Testis (tissue), 3 donors: ENCODE results near the gene C12orf75. TPM values are rescaled to one million over a fixed set of nuclear protein-coding genes. Genes with fewer than 3 reads are reported as not detected.

Experiments
- DNase-seq: peaks from one replicate; pipeline ENCODE4 v3.0.0-alpha.2; 2019
- H3K27ac ChIP-seq, 2 donors: fragments of 200-600 bp; sonication (generic); one replicate each; pipeline ENCODE4 v1.5.1; 2019
- H3K27me3 ChIP-seq: fragments of 200-600 bp; sonication (generic); one replicate; pipeline ENCODE4 v1.5.1; 2019
- H3K36me3 ChIP-seq: fragments of 200-600 bp; sonication (generic); one replicate; pipeline ENCODE4 v1.5.1; 2017; ENCODE audit warnings: low read depth; ENCODE audit errors: missing control alignments
- H3K4me1 ChIP-seq: fragments of 200-600 bp; sonication (generic); one replicate; pipeline ENCODE4 v1.5.1; 2019
- H3K4me3 ChIP-seq, 2 donors: fragments of 200-600 bp; sonication (generic); one replicate each; pipeline ENCODE4 v1.5.1; 2017 to 2019
- H3K9me3 ChIP-seq: fragments of 200-600 bp; sonication (generic); one replicate; pipeline ENCODE4 v1.5.1; 2017
- POLR2A ChIP-seq: fragments of 450-650 bp; IDR thresholded peaks from one replicate; pipeline ENCODE4 v1.6.1; 2017; ENCODE audit warnings: antibody characterized with exemption, mild to moderate bottlenecking, moderate library complexity
- WGBS, 2 donors: methylation state at CpG; one replicate each; pipeline ENCODE4 v1.1.5; 2018; 5-methylcytosine and 5-hydroxymethylcytosine counted together
- intact Hi-C: fragments of 100-400 bp; cut with DNase I; formaldehyde crosslinking; loops from one replicate; pipeline ENCODE4 v1.15.1; 2023; ENCODE audit warnings: low total_unique reads
- polyA plus RNA-seq: library from polyadenylated mRNA; stranded (reverse); fragments of 350-450 nt; fragmentation: Illumina TruSeq; extraction: RNeasy Lipid Tissue Mini Kit (QIAGEN cat#74804); gene quantifications from one replicate; pipeline ENCODE4 v1.2.3, GENCODE V29; 2014; ENCODE audit warnings: low read depth, low replicate concordance; ENCODE audit not compliant: insufficient read depth
- total RNA-seq, 2 donors: library from RNA; depleted of rRNA; stranded (reverse); fragments of >200 nt; gene quantifications; one replicate each; pipeline ENCODE4 v1.2.3, GENCODE V29; 2016
- TF ChIP-seq, protein P1 (sequence below), 3 experiments: fragments of 450-650 bp in 2 of 3; fragments of 200-600 bp in 1 of 3; sonication (generic) in 1 of 3; IDR thresholded peaks; one replicate each; pipeline ENCODE4 v1.5.1; 2016 to 2019; ENCODE audit warnings: antibody characterized with exemption in 3 of 3, mild to moderate bottlenecking in 2 of 3, moderate library complexity in 1 of 3

Gene C12orf75
- total and polyA plus RNA-seq, 3 donors from 2014 or later = 112 to 144 (median 121) TPM

DNA sequence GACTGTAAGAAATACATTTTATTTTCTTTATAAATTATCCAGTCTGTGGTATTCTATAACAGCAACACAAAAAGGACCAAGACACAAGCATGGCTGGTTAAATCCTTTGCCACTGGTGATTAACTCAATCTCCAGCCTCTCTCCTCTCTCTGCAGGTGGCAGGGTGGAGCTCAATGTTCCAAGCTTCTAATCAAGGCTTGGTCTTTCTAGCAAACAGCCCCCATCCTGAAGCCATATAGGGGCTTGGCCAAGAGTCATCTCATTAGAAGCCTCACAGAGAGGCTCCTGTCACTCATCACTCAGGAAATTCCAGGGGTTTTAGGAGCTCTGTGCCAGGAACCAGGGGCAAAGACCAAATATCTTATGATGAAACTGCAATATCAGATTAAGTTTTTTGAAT lies 12.0 kb downstream of the C12orf75 start:
- no peak for DNase-seq
- intact Hi-C loops = no loop called here
- no peak overlapping the region for H3K27ac ChIP-seq
- no peaks in the 10 kb centered on the region for H3K27me3 ChIP-seq
- H3K4me3 ChIP-seq = no peak overlapping the region
- no peaks in the 10 kb centered on the region for H3K9me3 ChIP-seq
- no peaks in the 10 kb centered on the region for H3K36me3 ChIP-seq
- TF ChIP-seq, protein P1, sequence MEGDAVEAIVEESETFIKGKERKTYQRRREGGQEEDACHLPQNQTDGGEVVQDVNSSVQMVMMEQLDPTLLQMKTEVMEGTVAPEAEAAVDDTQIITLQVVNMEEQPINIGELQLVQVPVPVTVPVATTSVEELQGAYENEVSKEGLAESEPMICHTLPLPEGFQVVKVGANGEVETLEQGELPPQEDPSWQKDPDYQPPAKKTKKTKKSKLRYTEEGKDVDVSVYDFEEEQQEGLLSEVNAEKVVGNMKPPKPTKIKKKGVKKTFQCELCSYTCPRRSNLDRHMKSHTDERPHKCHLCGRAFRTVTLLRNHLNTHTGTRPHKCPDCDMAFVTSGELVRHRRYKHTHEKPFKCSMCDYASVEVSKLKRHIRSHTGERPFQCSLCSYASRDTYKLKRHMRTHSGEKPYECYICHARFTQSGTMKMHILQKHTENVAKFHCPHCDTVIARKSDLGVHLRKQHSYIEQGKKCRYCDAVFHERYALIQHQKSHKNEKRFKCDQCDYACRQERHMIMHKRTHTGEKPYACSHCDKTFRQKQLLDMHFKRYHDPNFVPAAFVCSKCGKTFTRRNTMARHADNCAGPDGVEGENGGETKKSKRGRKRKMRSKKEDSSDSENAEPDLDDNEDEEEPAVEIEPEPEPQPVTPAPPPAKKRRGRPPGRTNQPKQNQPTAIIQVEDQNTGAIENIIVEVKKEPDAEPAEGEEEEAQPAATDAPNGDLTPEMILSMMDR (IDR thresholded peaks at IDR 0.05) = no peak
- TF ChIP-seq POLR2A = no peak
- H3K4me1 ChIP-seq = no peaks in the 10 kb centered on the region

DNA sequence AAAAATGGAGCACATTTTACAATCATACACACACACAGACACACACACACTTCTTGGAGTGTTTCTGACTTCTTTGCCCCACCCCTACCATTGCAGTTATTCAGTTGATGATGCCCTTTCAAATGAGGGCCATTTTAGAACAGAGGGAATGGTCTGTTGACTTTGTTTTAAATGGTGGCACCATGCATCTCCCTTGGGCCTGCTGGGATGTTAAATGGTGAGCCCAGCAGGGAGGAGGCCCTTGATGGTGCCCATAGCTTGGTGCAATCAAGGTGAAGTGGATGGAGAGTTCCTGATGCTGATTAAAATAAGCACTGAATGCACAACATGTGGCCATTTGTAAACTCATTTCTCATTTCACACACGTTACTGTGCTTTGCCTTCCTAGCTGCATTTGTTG lies 13.3 kb downstream of the C12orf75 start:
- Histone ChIP-seq H3K4me1 (no peaks in the 10 kb centered on the region), H3K27ac (no peak overlapping the region), H3K4me3 (no peak overlapping the region), H3K36me3 (no peaks in the 10 kb centered on the region), H3K9me3 (no peaks in the 10 kb centered on the region), H3K27me3 (no peaks in the 10 kb centered on the region)
- TF ChIP-seq, protein P1 (IDR thresholded peaks at IDR 0.05) = no peak
- no peak for TF ChIP-seq POLR2A
- 77 to 91% methylated on average over 1 of the region's 1 CpG for WGBS, 2 donors
- intact Hi-C loops = no loop called here
- DNase-seq = no peak

- no peak overlapping the region for H3K4me3 ChIP-seq
- no peak for TF ChIP-seq POLR2A
- TF ChIP-seq, protein P1 (IDR thresholded peaks at IDR 0.05) = no peak
- H3K9me3 ChIP-seq = no peaks in the 10 kb centered on the region
- no peak overlapping the region for H3K27ac ChIP-seq
- H3K36me3 ChIP-seq = no peaks in the 10 kb centered on the region
- DNase-seq = no peak
- intact Hi-C loops = no loop called here
- H3K27me3 ChIP-seq = no peaks in the 10 kb centered on the region
- H3K4me1 ChIP-seq = peaks cover 4% of the 10 kb centered on the region
- 76 to 92% methylated on average over 4 of the region's 4 CpGs for WGBS, 2 donors
Observed at GRCh38 chr12:105347499-105347898, 17.0 kb downstream of the C12orf75 start.

- 85 to 95% methylated on average over 3 of the region's 3 CpGs for WGBS, 2 donors
- H3K4me3 ChIP-seq = no peak overlapping the region
- TF ChIP-seq, protein P1 (IDR thresholded peaks at IDR 0.05) = no peak
- TF ChIP-seq POLR2A = no peak
- H3K9me3 ChIP-seq = no peaks in the 10 kb centered on the region
- peaks cover 4% of the 10 kb centered on the region for H3K4me1 ChIP-seq
- H3K27ac ChIP-seq = no peak overlapping the region
- DNase-seq = no peak
- H3K27me3 ChIP-seq = no peaks in the 10 kb centered on the region
- H3K36me3 ChIP-seq = no peaks in the 10 kb centered on the region
- intact Hi-C loops = no loop called here
Observed at GRCh38 chr12:105348142-105348541, 17.7 kb downstream of the C12orf75 start.

GRCh38 chr12:105348561-105348960 lies 18.1 kb downstream of the C12orf75 start:
- no peak for TF ChIP-seq POLR2A
- TF ChIP-seq, protein P1 (IDR thresholded peaks at IDR 0.05) = no peak
- WGBS, 2 donors = 85 to 87% methylated on average over 1 of the region's 1 CpG
- Histone ChIP-seq H3K4me1 (peaks cover 4% of the 10 kb centered on the region), H3K36me3 (no peaks in the 10 kb centered on the region), H3K9me3 (no peaks in the 10 kb centered on the region), H3K4me3 (no peak overlapping the region), H3K27ac (no peak overlapping the region), H3K27me3 (no peaks in the 10 kb centered on the region)
- intact Hi-C loops = no loop called here
- no peak for DNase-seq
